Caco-2 (cell line): Measurements from ENCODE around the gene PGGHG. TPM values are rescaled to one million over a fixed set of nuclear protein-coding genes. Genes with fewer than 3 reads are reported as not detected.
"Not testable (repeated sequence)": the region's sequence is repeated elsewhere in the genome, so short reads cannot be mapped to it uniquely, and the experiment has no call there.

Source experiments
- BruUV-seq: library from RNA; stranded (reverse); fragments of 400-500 nt; replicated peaks from 2 replicates; lab custom pipeline; 2021; lab: Mats Ljungman, UMichigan
- CTCF ChIA-PET: fragments of 300-600 bp; sonication (Branson Sonifier 250); formaldehyde crosslinking; loops from one replicate; lab custom pipeline; 2022; ENCODE audit warnings: antibody characterized with exemption; lab: Charles Lee
- POLR2A ChIA-PET: fragments of 300-600 bp; sonication (Branson Sonifier 250); formaldehyde crosslinking; loops from one replicate; lab custom pipeline; 2022; ENCODE audit warnings: antibody characterized with exemption; lab: Charles Lee
- DNase-seq, 2 experiments: peaks; one replicate each; pipeline versions ENCODE4 v3.0.0 to v3.0.0-alpha.2; 2020 to 2022
- H3K27me3 ChIP-seq: replicated peaks from 2 replicates; pipeline ENCODE4 v1.6.0; 2011; ENCODE audit warnings: low read length; ENCODE audit not compliant: control insufficient read depth, insufficient read depth
- H3K36me3 ChIP-seq: 2 replicates; pipeline ENCODE4 v1.5.1; 2011; ENCODE audit warnings: low read length; ENCODE audit not compliant: control insufficient read depth, insufficient read depth
- H3K4me1 ChIP-seq: fragments of 250-450 bp; sonication (Bioruptor Pico); 2 replicates; pipeline ENCODE4 v1.5.1; 2020; ENCODE audit warnings: mild to moderate bottlenecking
- H3K4me3 ChIP-seq: 2 replicates; pipeline ENCODE4 v1.5.1; 2011; ENCODE audit warnings: low read depth, mild to moderate bottlenecking, control low read depth, low read length
- H3K9me3 ChIP-seq: fragments of 250-450 bp; sonication (Bioruptor Pico); 2 replicates; pipeline ENCODE4 v1.5.1; 2020; ENCODE audit warnings: mild to moderate bottlenecking, moderate library complexity
- H3K27ac Mint-ChIP-seq: one replicate; pipeline ENCODE4 v1.8.0; 2022; ENCODE audit warnings: mixed read lengths; ENCODE audit not compliant: unreplicated experiment
- H3K27me3 Mint-ChIP-seq: one replicate; pipeline ENCODE4 v1.8.0; 2022; ENCODE audit warnings: mixed read lengths; ENCODE audit not compliant: insufficient read depth, unreplicated experiment
- H3K36me3 Mint-ChIP-seq: one replicate; pipeline ENCODE4 v1.8.0; 2022; ENCODE audit warnings: mild to moderate bottlenecking, mixed read lengths; ENCODE audit not compliant: insufficient read depth, unreplicated experiment
- H3K4me1 Mint-ChIP-seq: one replicate; pipeline ENCODE4 v1.8.0; 2022; ENCODE audit warnings: low read depth, mixed read lengths; ENCODE audit not compliant: unreplicated experiment
- H3K4me3 Mint-ChIP-seq: one replicate; pipeline ENCODE4 v1.8.0; 2022; ENCODE audit warnings: mild to moderate bottlenecking, moderate library complexity, mixed read lengths; ENCODE audit not compliant: unreplicated experiment
- H3K9me3 Mint-ChIP-seq: one replicate; pipeline ENCODE4 v1.8.0; 2022; ENCODE audit warnings: mixed read lengths; ENCODE audit not compliant: unreplicated experiment
- intact Hi-C: fragments of 100-400 bp; cut with micrococcal nuclease; formaldehyde crosslinking; loops from one replicate; pipeline ENCODE4 v1.10.0; 2022; ENCODE audit not compliant: unreplicated experiment
- total RNA-seq: library from RNA; stranded (reverse); gene quantifications from 2 replicates; pipeline ENCODE4 v1.2.3, GENCODE V29; 2022
- TF ChIP-seq, protein P1 (sequence below), 2 experiments: fragments of 200-600 bp in 1 of 2; IDR thresholded peaks; 1 replicate in 1 of 2; 2 replicates in 1 of 2; pipeline versions ENCODE4 v1.5.1 to v1.8.0; 2011 to 2022; ENCODE audit warnings: antibody characterized with exemption in 1 of 2, control low read depth in 1 of 2, inconsistent platforms in 1 of 2, low read depth in 1 of 2, low read length in 1 of 2, mild to moderate bottlenecking in 1 of 2, moderate library complexity in 1 of 2; ENCODE audit not compliant: insufficient read depth in 1 of 2, severe bottlenecking in 1 of 2, unreplicated experiment in 1 of 2

The PGGHG gene
- total RNA-seq, 1 experiment from 2014 or later, result 59.6 TPM

DNA sequence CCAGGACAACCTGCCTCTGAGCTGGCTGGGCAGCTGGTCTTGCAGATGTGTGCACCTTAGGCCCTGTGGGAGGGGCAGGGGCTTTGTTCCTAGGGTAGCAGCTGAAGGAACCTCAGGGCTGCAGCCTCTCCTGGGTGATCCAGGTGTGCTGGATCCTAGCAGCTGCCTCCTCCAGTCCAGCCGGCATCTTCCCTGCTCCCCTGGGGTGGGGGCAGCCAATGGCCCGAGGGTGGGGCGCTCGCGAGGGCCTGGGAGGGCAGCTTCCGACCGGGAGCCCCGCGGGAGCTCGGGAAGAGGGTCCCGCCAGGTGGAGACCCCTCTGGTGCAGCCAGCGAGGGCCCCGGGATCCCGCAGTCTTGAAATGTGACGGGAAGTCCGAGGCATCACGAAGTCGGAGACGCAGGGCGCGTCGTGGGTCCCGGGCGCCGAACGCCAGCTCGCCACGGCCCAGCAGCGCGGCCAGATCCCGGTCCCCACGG is 26.6 kb downstream of the PGGHG start:
- intact Hi-C loops, result no loop called here
- CTCF ChIA-PET, result interaction anchor here (3.0 kb wide), 1 partner anchor 10 kb away, joined by 15 read pairs; no protein-coding TSS in a partner anchor
- no TSS peak for BruUV-seq
- TF ChIP-seq, protein P1, sequence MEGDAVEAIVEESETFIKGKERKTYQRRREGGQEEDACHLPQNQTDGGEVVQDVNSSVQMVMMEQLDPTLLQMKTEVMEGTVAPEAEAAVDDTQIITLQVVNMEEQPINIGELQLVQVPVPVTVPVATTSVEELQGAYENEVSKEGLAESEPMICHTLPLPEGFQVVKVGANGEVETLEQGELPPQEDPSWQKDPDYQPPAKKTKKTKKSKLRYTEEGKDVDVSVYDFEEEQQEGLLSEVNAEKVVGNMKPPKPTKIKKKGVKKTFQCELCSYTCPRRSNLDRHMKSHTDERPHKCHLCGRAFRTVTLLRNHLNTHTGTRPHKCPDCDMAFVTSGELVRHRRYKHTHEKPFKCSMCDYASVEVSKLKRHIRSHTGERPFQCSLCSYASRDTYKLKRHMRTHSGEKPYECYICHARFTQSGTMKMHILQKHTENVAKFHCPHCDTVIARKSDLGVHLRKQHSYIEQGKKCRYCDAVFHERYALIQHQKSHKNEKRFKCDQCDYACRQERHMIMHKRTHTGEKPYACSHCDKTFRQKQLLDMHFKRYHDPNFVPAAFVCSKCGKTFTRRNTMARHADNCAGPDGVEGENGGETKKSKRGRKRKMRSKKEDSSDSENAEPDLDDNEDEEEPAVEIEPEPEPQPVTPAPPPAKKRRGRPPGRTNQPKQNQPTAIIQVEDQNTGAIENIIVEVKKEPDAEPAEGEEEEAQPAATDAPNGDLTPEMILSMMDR (IDR thresholded peaks at IDR 0.05; ENCODE audit: insufficient read depth in 1 of 2, low read depth in 1 of 2, low read length in 1 of 2, severe bottlenecking in 1 of 2, unreplicated experiment in 1 of 2), result no peak
- POLR2A ChIA-PET, result no interaction called here
- Mint-ChIP-seq H3K4me1 (peaks cover 17% of the 10 kb centered on the region), H3K9me3 (no peaks in the 10 kb centered on the region), H3K27ac (no peak overlapping the region), H3K4me3 (no peak overlapping the region), H3K36me3 (no peaks in the 10 kb centered on the region), H3K27me3 (no peaks in the 10 kb centered on the region)
- Histone ChIP-seq H3K36me3 (no peaks in the 10 kb centered on the region), H3K4me1 (peaks cover 9% of the 10 kb centered on the region), H3K27me3 (no peaks in the 10 kb centered on the region), H3K4me3 (no peak overlapping the region), H3K9me3 (no peaks in the 10 kb centered on the region)
- DNase-seq, result peak in 1 of 2 experiments; percentile 36

DNA sequence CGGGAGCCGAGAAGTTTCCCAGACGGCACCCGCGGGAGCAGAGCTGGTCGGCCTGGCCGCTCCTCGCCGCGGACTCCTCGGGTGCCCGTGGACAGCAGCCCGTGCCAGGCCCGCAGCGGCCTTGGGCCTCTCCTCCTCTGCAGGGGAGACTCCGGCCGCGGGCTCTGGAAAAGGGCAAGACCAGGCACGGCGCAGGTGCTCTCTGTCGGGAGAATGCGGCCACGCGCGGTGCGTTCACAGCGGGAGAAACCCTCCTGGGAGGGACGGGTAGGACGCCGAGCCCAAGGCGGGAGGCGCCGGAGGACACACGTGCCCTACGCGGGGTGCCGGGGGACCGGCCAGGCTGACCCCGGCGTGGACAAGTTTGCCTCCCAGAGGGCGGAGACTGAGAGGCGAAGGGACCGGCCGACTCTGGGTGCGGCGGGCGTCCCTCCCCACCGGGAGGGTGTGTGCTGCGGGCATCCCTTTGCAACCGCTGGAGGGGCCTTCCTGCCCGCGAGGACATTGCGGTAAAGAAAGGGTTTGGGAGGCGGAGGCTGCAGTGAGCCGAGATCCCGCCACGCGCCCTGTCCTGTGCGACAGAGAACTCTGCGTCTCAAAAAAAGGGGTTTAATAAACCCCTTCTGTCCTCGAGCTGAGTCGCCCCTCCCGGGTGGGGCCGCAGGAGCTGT is 27.2 kb downstream of the PGGHG start:
- Mint-ChIP-seq H3K36me3 (no peaks in the 10 kb centered on the region), H3K4me1 (peaks cover 19% of the 10 kb centered on the region), H3K27me3 (no peaks in the 10 kb centered on the region), H3K9me3 (no peaks in the 10 kb centered on the region), H3K4me3 (no peak overlapping the region), H3K27ac (no peak overlapping the region)
- ChIA-PET POLR2A (no interaction called here), CTCF (interaction anchor here (3.0 kb wide), 1 partner anchor 10 kb away, joined by 15 read pairs; no protein-coding TSS in a partner anchor)
- no peak for DNase-seq
- TF ChIP-seq, protein P1 (IDR thresholded peaks at IDR 0.05; ENCODE audit: insufficient read depth in 1 of 2, low read depth in 1 of 2, low read length in 1 of 2, severe bottlenecking in 1 of 2, unreplicated experiment in 1 of 2), result no peak
- peaks cover 9% of the 10 kb centered on the region for H3K4me1 ChIP-seq
- no TSS peak for BruUV-seq
- H3K27me3 ChIP-seq, result no peaks in the 10 kb centered on the region
- no peaks in the 10 kb centered on the region for H3K9me3 ChIP-seq
- H3K36me3 ChIP-seq, result no peaks in the 10 kb centered on the region
- no peak overlapping the region for H3K4me3 ChIP-seq
- intact Hi-C loops, result no loop called here

DNA sequence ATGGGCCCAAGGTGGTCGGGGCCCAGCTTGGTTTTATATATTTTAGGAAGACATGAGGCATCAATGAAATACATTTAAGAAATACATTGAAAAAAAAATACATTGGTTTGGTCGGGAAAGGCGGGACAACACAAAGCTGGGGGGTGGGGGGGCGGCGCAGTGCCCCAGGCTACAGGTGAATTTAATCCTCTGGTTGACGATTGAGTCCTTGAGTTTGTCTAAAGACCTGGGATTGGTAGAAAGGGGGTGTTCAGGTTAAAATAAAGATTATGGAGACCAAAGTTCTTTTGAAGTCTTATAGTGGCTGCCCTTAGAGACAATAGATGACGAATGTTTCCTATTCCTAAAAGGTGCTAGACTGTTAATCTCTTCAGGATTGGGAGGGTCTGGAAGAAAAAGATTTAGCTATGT is 28.0 kb downstream of the PGGHG start:
- Mint-ChIP-seq H3K27ac (no peak overlapping the region), H3K9me3 (no peaks in the 10 kb centered on the region), H3K4me3 (peak overlapping the region; percentile 36), H3K36me3 (no peaks in the 10 kb centered on the region), H3K4me1 (peaks cover 19% of the 10 kb centered on the region), H3K27me3 (no peaks in the 10 kb centered on the region)
- no peaks in the 10 kb centered on the region for H3K9me3 ChIP-seq
- BruUV-seq, result no TSS peak
- POLR2A ChIA-PET, result no interaction called here
- TF ChIP-seq, protein P1 (IDR thresholded peaks at IDR 0.05; ENCODE audit: insufficient read depth in 1 of 2, low read depth in 1 of 2, low read length in 1 of 2, severe bottlenecking in 1 of 2, unreplicated experiment in 1 of 2), result no peak
- no peaks in the 10 kb centered on the region for H3K36me3 ChIP-seq
- H3K4me1 ChIP-seq, result peaks cover 9% of the 10 kb centered on the region
- intact Hi-C loops, result no loop called here
- CTCF ChIA-PET, result interaction anchor here (0.6 to 3.0 kb wide), 4 partner anchors 11 to 131 kb away, joined by 3 to 15 read pairs (median 4); partner anchors contain the start of gene IFITM5
- DNase-seq, result no peak
- no peak overlapping the region for H3K4me3 ChIP-seq
- H3K27me3 ChIP-seq, result no peaks in the 10 kb centered on the region

DNA sequence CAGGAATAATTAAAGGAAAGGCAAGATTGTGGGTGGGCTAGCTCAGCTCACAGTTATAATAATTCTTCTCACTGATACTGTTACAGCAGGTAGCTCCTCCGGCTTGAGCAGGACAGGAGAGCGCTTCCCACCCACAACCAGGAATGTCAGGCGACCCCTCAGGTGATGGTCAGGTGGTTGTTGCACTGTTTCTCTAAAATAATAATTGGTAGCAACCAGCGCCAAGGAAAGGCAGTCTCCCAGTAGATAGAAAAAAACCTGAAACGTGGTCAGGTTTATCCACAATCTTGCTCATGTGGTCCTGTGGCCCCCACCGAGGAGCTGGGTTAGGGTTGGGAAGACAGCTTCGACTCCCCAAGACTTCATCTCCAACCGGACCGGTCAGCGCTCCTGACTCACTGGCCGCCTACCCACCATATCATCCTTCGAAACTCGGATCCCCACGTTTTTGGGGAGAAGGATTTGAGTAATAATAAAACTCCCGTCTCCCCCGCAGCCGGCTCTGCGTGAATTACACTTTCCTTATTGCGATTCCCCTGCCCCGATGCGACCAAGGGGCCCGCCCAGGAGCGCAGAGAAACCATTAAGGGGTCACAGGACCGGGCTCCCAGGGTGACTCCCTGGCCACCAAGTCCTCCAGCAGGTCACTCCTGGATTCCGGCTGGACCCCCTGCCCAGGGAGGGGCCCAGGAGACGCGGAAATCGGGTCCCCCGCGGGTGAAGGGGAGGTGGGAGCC is 28.9 kb downstream of the PGGHG start:
- H3K27me3 Mint-ChIP-seq, H3K4me1 ChIP-seq, intact Hi-C loops, BruUV-seq, H3K27me3 ChIP-seq, H3K9me3 Mint-ChIP-seq, H3K36me3 Mint-ChIP-seq, H3K27ac Mint-ChIP-seq, H3K4me3 ChIP-seq, H3K36me3 ChIP-seq, H3K9me3 ChIP-seq, POLR2A ChIA-PET, DNase-seq: not testable (repeated sequence)
- Mint-ChIP-seq H3K4me3 (peak overlapping the region; percentile 36), H3K4me1 (peaks cover 19% of the 10 kb centered on the region)
- CTCF ChIA-PET, result interaction anchor here (0.9 to 3.0 kb wide), 4 partner anchors 12 to 130 kb away, joined by 3 to 15 read pairs (median 4); no protein-coding TSS in a partner anchor
